Muscle of arm (tissue), 14 donors: ENCODE results near the gene ANGPTL5. TPM values are rescaled to one million over a fixed set of nuclear protein-coding genes. Genes with fewer than 3 reads are reported as not detected.
A peak's percentile ranks its signal among the peaks of the same experiment; 100 is the strongest.
"Not testable (repeated sequence)": the region's sequence is repeated elsewhere in the genome, so short reads cannot be mapped to it uniquely, and the experiment has no call there.

ENCODE experiments used
- DNase-seq: peaks from one replicate; pipeline ENCODE4 v3.0.0-alpha.2; 2013
- long read RNA-seq, 11 donors: transcript quantifications; one replicate each; lab custom pipeline, GENCODE V29; 2026
- polyA plus RNA-seq, 12 donors: library from polyadenylated mRNA; unstranded; fragments of 120-200 nt; gene quantifications; one replicate each; pipeline ENCODE4 v1.2.1, GENCODE V29; 2013; ENCODE audit not compliant: insufficient read length in 12 of 12

The ANGPTL5 gene
- 1 to 10 TPM in 9 of 12 donors, under 1 TPM in 1, not detected in 2; 0.97 to 5.0 (median 1.8) TPM for polyA plus RNA-seq
- long read RNA-seq, donor 1 = 0 reads
- long read RNA-seq, donor 2 = 0 reads
- long read RNA-seq, donor 3 = 0 reads
- long read RNA-seq, donor 4 = 0 reads
- long read RNA-seq, donor 5 = 0 reads
- long read RNA-seq, donor 6 = 0 reads
- long read RNA-seq, donor 7 = 0 reads
- long read RNA-seq, donor 8 = 0 reads
- long read RNA-seq, donor 9 = 0 reads
- long read RNA-seq, donor 10 = 0 reads
- long read RNA-seq, donor 11 = 0 reads

DNA sequence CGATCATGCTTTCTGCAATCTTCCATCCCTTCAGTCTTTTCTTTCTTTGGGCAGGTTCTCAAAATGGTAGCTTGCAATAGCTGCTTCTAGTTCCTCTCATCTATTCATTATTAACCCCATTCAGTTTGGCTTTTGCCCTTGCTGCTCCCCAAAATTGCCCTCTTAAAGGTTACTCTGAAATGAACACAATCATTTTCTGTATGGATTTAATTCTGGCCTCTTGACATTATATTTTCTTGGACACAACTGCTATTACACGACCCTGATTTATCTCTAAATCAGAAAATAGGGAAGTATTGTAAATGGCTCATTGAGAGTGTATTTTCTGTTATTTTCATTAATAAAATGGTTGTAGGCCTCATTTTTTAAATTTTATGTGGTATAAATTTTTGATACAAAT lies at the start of gene ANGPTL5:
ANGPTL5 (minus strand) TSS at position 101 of the 400 bp plus-strand sequence. CDS start 8,613 bp downstream, outside the sequence.
- no peak for DNase-seq

DNA sequence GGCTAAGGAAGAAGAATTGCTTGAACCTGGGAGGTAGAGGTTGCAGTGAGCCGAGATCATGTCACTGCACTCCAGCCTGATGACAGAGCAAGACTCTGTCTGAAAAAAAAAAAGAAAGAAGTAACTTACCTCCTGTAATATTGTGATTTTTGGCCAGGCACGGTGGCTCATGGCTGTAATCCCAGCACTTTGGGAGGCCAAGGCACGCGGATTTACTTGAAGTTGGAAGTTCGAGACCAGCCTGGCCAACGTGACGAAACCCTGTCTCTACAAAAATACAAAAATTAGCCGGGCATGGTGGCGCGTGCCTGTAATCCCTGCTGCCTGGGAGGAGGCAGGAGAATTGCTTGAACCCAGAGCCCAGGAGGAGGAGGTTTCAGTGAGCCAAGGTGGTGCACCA lies 47.9 kb upstream of the ANGPTL5 start:
- not testable (repeated sequence) for DNase-seq

DNA sequence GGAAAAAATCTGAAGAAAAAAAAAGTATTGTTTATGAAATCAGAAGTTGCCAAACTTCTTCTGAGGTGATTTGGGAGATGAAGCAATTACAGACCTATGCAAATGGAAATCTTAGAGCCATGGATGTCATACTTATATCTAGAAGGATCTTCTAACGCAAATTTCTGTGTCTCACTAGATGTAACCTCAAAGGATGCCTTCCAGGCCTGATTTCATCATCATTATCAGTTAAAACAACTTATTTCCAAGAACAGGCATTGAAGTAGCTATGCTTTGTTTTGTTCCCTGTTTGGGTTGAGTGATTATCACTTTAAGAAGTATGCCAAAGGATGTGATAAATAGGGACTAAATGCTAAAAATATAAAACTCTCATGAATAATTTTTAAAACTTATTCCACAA lies 43.9 kb upstream of the ANGPTL5 start:
- DNase-seq = no peak

DNA sequence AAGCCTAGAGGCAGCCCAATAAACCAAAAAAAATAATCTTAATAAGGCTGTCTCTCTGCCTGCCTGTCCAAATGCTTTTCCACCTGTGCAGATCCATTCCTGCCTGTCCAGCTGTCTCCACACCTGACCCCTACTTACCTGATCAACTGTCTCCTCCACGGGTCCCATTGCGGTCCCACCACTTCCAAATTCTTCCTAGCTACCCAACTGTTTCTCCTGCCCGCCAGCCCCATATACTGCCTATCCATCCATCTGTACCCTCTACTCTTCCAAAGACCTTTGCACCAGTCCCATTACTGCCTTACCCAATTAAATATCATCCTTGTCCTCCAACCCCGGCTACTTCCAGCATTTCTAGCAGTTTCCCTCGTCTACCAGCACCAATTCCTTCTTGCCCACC lies 39.4 kb upstream of the ANGPTL5 start:
- DNase-seq = no peak

DNA sequence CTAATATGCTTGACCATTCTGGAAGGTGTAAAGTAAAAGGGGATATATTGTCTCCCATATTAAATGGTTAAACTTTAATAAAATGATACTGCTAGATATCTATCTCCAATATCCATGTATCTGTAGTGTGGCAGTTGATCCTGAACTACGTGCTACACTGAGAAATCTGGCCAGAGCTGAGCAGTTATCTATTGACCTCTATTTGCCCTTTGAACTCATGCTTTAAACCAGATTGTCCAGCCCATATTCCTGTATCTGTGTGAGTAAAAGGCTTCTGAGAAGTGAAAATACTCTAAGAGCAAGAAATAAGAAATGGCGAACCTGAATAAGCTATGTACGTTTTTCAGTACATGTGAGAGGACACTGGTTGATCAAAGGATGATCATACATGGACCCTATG lies 39.0 kb upstream of the ANGPTL5 start:
- no peak for DNase-seq

DNA sequence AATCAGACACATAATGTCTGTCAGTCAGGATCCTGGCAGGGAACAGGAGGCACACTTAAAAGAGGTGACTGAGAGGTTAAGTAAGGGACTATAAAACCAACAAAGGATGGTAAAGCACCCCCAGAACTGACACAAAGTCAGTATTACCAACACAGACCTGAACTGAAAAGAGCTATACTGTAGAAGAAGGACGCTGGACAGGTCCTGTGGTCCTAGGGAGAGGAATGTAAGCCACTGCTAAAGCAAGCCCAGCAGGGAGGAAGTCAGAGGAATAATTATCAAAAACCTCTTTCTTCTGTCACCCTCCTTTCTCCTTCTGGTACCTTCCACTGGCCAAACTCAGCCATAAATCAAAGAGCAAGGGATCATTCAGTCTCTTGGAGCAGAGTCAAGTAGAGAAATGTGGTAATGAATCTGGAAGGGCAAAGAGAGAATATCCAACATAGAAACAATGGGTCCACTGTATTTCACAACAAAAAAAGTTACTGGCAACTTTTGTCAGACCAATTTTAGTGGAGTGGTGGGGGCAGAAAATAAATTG lies 33.4 kb upstream of the ANGPTL5 start:
- DNase-seq = no peak

DNA sequence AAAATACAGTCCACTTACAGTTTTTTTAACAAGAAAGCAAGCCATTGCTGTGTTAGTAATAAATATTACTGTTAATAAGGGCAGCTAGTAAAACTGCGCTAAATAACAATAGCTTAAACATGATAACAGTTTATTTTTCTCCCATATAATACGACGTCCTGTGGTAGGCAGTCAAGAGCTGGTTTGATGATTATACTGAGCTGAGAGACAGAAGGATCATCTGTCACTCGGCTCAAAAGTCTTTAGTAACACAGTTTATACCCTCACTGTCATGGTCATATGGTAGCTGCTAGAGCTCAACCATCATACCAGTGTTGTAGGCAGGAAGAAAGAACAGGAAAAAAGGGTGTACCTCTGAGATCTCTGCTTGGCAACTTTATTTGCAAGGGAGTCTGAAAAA lies 29.1 kb upstream of the ANGPTL5 start:
- DNase-seq = no peak

GRCh38 chr11:101944923-101945322 lies 28.6 kb upstream of the ANGPTL5 start:
- DNase-seq = no peak

DNA sequence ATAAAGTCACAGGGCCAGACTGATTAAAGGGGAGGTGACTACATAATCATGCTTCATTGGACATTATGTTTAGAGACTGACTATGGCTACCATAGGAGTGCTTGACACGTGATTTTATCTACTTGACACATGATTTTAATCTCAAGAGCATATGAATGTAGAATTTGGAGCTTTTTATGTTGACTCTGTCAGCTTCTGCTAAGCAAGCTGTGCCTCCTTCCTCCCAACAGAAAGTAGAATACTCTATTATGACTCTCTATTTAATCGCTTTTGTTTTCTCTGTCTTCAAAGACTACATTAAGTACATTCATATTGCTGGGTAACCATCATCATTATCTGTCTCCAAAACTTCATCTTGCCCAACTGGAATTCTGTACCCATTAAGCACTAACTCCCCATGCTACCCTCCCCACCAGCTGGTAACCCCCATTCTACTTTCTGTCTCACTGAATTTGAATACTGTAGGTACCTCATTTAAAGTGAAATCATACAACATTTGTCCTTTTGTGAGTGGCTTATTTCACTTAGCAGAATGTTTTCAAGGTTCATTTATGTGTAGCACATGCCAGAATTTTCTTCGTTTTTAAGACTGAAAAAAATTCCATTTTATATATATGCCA lies 24.7 kb upstream of the ANGPTL5 start:
- DNase-seq = no peak

GRCh38 chr11:101931692-101932091 lies 15.4 kb upstream of the ANGPTL5 start:
- DNase-seq = no peak

GRCh38 chr11:101929294-101929915 lies 13.1 kb upstream of the ANGPTL5 start:
- DNase-seq = no peak

- no peak for DNase-seq
Measured at GRCh38 chr11:101923554-101923953, 7.2 kb upstream of the ANGPTL5 start.

- no peak for DNase-seq
Measured at GRCh38 chr11:101920992-101921391, 4.7 kb upstream of the ANGPTL5 start.

GRCh38 chr11:101917226-101917625 lies 904 bp upstream of the ANGPTL5 start:
- DNase-seq = no peak

DNA sequence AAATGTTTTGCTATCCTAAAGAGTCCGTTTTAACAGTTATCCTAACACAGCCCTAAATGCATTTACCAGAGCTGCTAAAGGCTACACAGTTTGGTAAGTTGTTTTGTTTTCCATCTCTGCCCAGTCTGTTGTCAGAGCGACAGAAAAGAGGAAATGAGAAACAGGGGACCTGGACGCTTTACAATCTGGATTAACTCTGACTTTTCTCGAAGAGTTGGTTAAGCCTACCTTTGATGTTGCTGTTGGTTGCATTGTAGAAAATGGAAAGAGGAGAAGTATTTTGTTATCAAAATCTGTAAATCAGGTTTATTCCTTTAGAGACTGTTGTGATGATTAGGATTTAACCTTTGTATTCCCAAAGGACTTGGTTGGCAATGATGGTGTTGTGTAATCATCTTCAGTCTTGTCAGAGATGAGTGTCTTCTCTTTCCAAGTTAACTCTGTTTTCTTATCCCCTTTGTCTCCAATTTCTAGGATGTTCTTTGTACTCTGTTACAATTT lies 481 bp downstream of the ANGPTL5 start:
- DNase-seq = peak; percentile 80

GRCh38 chr11:101914738-101915426 lies 1.4 kb downstream of the ANGPTL5 start, which contains the start of gene CEP126:
Gene CEP126 (plus strand): TSS chr11:101915010. CDS start chr11:101915285, 275 bp downstream.
- peak; percentile 97 for DNase-seq

DNA sequence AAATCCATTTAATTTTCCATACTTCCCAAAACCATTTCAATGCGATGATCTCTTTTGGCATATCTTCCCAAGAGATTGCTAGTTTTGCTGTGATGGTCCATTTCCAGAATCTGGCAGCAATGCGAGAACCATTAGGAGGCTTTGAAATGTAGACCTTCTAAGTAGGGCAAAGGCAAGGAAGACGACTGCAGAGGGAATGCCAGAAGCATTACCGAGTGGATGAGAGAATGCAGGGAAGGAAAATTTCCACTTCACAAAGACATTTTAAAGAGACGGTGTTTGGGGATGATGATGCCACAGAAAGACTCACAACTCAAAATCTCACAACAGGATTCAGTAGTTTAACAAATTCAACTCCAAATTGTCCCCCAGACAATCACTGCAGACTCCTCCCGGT lies 2.0 kb downstream of the ANGPTL5 start:
- DNase-seq = peak; percentile 76

DNA sequence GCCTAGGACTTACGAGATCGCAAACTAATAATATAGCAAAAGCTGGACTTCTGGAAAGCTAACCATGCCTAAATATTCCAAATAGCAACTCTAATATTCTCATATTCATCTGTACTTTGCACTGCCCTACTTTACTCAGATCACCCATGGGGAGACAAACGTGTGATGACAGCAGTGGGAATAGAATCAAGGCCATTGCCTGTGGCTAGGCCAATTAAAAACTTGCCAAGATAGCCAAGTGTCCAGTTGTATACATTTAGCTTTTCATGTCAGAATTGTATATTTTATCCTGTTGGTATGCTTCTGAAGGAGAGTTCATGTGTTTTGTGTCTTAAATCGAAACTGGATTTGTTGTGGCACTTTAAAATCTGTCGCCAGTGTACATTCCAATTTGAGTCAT lies 2.7 kb downstream of the ANGPTL5 start:
- DNase-seq = no peak

DNA sequence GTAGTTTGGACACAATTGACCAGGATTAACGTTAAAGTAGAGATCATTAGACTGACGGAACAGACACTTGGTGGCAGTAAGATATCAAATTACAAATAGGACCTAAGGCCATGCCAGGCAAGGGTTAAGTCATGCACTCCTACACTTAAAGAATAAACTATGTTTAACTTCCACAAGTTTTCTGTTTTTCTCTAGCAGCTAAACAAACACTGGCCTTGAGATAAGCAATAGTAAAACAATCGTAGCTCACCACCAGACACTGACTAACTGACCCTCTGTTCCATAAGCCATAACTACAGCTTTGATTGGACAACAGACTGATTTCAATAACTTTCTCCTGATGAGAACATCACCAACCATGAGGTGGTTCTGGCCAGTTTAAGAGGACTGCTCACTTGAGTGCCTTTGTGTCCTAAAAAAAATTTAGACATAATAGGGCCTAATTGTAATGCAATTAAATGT lies 3.5 kb downstream of the ANGPTL5 start:
- no peak for DNase-seq

DNA sequence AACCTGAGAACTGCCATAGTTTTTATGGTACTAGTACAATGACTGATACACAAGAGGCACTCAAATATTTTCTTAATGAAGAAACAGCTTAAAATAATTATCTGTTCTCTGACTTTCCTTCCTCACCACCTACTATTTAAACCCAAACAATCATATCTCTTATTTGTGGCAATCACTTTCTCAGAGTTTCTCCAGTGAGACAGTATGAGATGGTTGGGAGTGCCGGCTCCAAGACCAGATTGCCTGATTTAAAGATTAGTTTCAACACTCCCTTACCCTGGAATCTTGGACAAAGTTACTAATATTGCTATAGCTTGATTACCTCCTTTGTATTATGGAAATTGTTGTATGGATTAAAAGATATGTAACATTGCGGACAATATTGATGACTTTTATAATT lies 7.2 kb downstream of the ANGPTL5 start:
- no peak for DNase-seq

GRCh38 chr11:101907815-101908214 lies 8.5 kb downstream of the ANGPTL5 start:
- DNase-seq = peak; percentile 42

- DNase-seq = no peak
Measured at GRCh38 chr11:101894505-101894904, 21.8 kb downstream of the ANGPTL5 start.
